Measurements from ENCODE around the gene GNPNAT1. TPM values are rescaled to one million over a fixed set of nuclear protein-coding genes. Genes with fewer than 3 reads are reported as not detected.

Gene GNPNAT1
- total and polyA plus RNA-seq, 2 experiments from 2014 or later, result 44.4 to 68.7 TPM

- Mint-ChIP-seq H3K27me3 (ENCODE audit: insufficient read depth, low read depth, poor library complexity) (peaks cover 10% of the 10 kb centered on the region), H3K4me3 (no peak overlapping the region), H3K36me3 (ENCODE audit: low read depth) (peaks cover 10% of the 10 kb centered on the region; the same call in 2 of the 3 replicates), H3K27ac (no peak overlapping the region), H3K4me1 (peaks cover 8% of the 10 kb centered on the region; the same call in 2 of the 3 replicates), H3K9me3 (no peaks in the 10 kb centered on the region; the same call in 2 of the 3 replicates)
- peaks cover 10% of the 10 kb centered on the region; the same call in 1 of the 2 replicates for H4K20me1 ChIP-seq (replicated peaks; ENCODE audit: insufficient read depth)
- no peak overlapping the region for H3K27ac ChIP-seq (ENCODE audit: low read depth)
- ATAC-seq, result no peak
- no peaks in the 10 kb centered on the region for H3F3A ChIP-seq (replicated peaks; ENCODE audit: low read depth)
- DNase-seq (ENCODE audit: low spot score), result no peak
- no peak overlapping the region for H3K4me2 ChIP-seq
- no peak overlapping the region for H2AFZ ChIP-seq
- H3K4me1 ChIP-seq (ENCODE audit: insufficient read depth), result peaks cover 16% of the 10 kb centered on the region
- H3K27me3 ChIP-seq (ENCODE audit: insufficient read depth), result no peaks in the 10 kb centered on the region
- TF ChIP-seq REST (IDR thresholded peaks at IDR 0.05; ENCODE audit: unreplicated experiment) (no peak), CREB1 (CRISPR knock-in tag; IDR thresholded peaks at IDR 0.05; ENCODE audit: low read depth) (no peak)
- no peaks in the 10 kb centered on the region for H3K36me3 ChIP-seq (ENCODE audit: insufficient read depth)
- H3K4me3 ChIP-seq, result no peak overlapping the region
- peaks cover 49% of the 10 kb centered on the region for H3K79me2 ChIP-seq (replicated peaks; ENCODE audit: insufficient read depth)
- H3K9me2 ChIP-seq (ENCODE audit: insufficient read depth), result no peaks in the 10 kb centered on the region
These were observed 4.5 kb downstream of the GNPNAT1 start for GRCh38 chr14:52786887-52787286.

- Histone ChIP-seq H3F3A (replicated peaks; ENCODE audit: low read depth) (no peaks in the 10 kb centered on the region), H3K4me1 (ENCODE audit: insufficient read depth) (0 out of 2 replicates have a peak, but pooled peaks cover 3% of the 10 kb centered on the region), H3K4me3 (no peak overlapping the region), H4K20me1 (replicated peaks; ENCODE audit: insufficient read depth) (0 out of 2 replicates have a peak, but pooled peaks cover 6% of the 10 kb centered on the region), H3K79me2 (replicated peaks; ENCODE audit: insufficient read depth) (peaks cover 22% of the 10 kb centered on the region), H3K4me2 (no peak overlapping the region), H3K27me3 (ENCODE audit: insufficient read depth) (no peaks in the 10 kb centered on the region), H3K36me3 (ENCODE audit: insufficient read depth) (no peaks in the 10 kb centered on the region; the same call in 1 of the 2 replicates), H3K9me2 (ENCODE audit: insufficient read depth) (no peaks in the 10 kb centered on the region), H3K27ac (ENCODE audit: low read depth) (peak overlapping the region; percentile 12), H2AFZ (no peak overlapping the region)
- DNase-seq (ENCODE audit: low spot score) (no peak), ATAC-seq (no peak)
- no peaks in the 10 kb centered on the region; the same call in 2 of the 3 replicates for H3K4me1 Mint-ChIP-seq
- peaks cover 7% of the 10 kb centered on the region for H3K27me3 Mint-ChIP-seq (ENCODE audit: insufficient read depth, low read depth, poor library complexity)
- H3K9me3 Mint-ChIP-seq, result no peaks in the 10 kb centered on the region
- H3K4me3 Mint-ChIP-seq, result no peak overlapping the region
- H3K36me3 Mint-ChIP-seq (ENCODE audit: low read depth), result peaks cover 23% of the 10 kb centered on the region; the same call in 2 of the 3 replicates
- H3K27ac Mint-ChIP-seq, result no peak overlapping the region
- no peak for TF ChIP-seq ETS1 (IDR thresholded peaks at IDR 0.05)
- TF ChIP-seq ZNF462 (CRISPR knock-in tag; IDR thresholded peaks at IDR 0.05), result no peak
- no peak for TF ChIP-seq CREB1 (CRISPR knock-in tag; IDR thresholded peaks at IDR 0.05; ENCODE audit: low read depth)
- no peak for TF ChIP-seq EZH2 (IDR thresholded peaks at IDR 0.05; ENCODE audit: low read depth, unreplicated experiment)
- no peak for TF ChIP-seq ZNF331 (CRISPR knock-in tag; IDR thresholded peaks at IDR 0.05; ENCODE audit: low read depth)
- TF ChIP-seq STAT1 (IDR thresholded peaks at IDR 0.05; ENCODE audit: unreplicated experiment), result no peak
- no peak for TF ChIP-seq ZNF114 (CRISPR knock-in tag; IDR thresholded peaks at IDR 0.05)
- TF ChIP-seq JUNB (IDR thresholded peaks at IDR 0.05; ENCODE audit: unreplicated experiment), result no peak
- TF ChIP-seq EZH2phosphoT487 (IDR thresholded peaks at IDR 0.05; ENCODE audit: unreplicated experiment), result no peak
- TF ChIP-seq NANOG (IDR thresholded peaks at IDR 0.05; ENCODE audit: borderline replicate concordance), result no peak
These were observed 8.2 kb downstream of the GNPNAT1 start for GRCh38 chr14:52783206-52783605.
